IMR-90 (cell line): Measurements from ENCODE around the gene IGLL5. TPM values are rescaled to one million over a fixed set of nuclear protein-coding genes. Genes with fewer than 3 reads are reported as not detected.

Source experiments
- ATAC-seq: fragments of 200-7000 bp; cut with Tn5 transposase; 2 replicates; pipeline ENCODE4 v1.9.1; 2020; ENCODE audit warnings: low read depth, mild to moderate bottlenecking, moderate library complexity
- BruUV-seq: library from RNA; stranded (reverse); fragments of 400-500 nt; replicated peaks from 2 replicates; lab custom pipeline; 2021; lab: Mats Ljungman, UMichigan
- CTCF ChIA-PET: fragments of 300-600 bp; formaldehyde crosslinking; extraction: SDS; loops from one replicate; lab custom pipeline; 2021; ENCODE audit warnings: antibody characterized with exemption; lab: Yijun Ruan, JAX
- POLR2A ChIA-PET: fragments of 300-600 bp; sonication (Branson Sonifier 250); formaldehyde crosslinking; loops from one replicate; lab custom pipeline; 2022; ENCODE audit warnings: antibody characterized with exemption; ENCODE audit not compliant: unreplicated experiment; lab: Charles Lee
- DNase-seq: peaks from one replicate; pipeline ENCODE4 v3.0.0; 2013
- H2AFZ ChIP-seq: replicated peaks from 2 replicates; pipeline ENCODE3; 2013; ENCODE audit warnings: low read length, mild to moderate bottlenecking; ENCODE audit not compliant: poor library complexity
- H2AK5ac ChIP-seq: 2 replicates; pipeline ENCODE4 v1.6.1; 2013; ENCODE audit warnings: low read depth, low read length, inconsistent platforms
- H2AK9ac ChIP-seq: replicated peaks from 2 replicates; pipeline ENCODE3; 2013; ENCODE audit warnings: mild to moderate bottlenecking, low read depth, low read length, moderate library complexity; ENCODE audit not compliant: poor library complexity
- H2BK120ac ChIP-seq: 2 replicates; pipeline ENCODE4 v1.6.1; 2013; ENCODE audit warnings: low read depth, low read length, inconsistent platforms
- H2BK15ac ChIP-seq: 3 replicates; pipeline ENCODE4 v1.6.1; 2013; ENCODE audit warnings: low read depth, low read length, inconsistent platforms
- H2BK20ac ChIP-seq: 2 replicates; pipeline ENCODE4 v1.6.1; 2013; ENCODE audit warnings: low read depth, mild to moderate bottlenecking, inconsistent platforms, low read length, moderate library complexity
- H2BK5ac ChIP-seq: 2 replicates; pipeline ENCODE4 v1.6.1; 2013; ENCODE audit warnings: mild to moderate bottlenecking, low read depth, low read length, inconsistent platforms; ENCODE audit not compliant: poor library complexity, severe bottlenecking
- H3K14ac ChIP-seq: replicated peaks from 2 replicates; pipeline ENCODE4 v1.6.1; 2013; ENCODE audit warnings: low read depth, low read length, inconsistent platforms
- H3K18ac ChIP-seq: 2 replicates; pipeline ENCODE4 v1.6.1; 2013; ENCODE audit warnings: low read depth, low read length, control low read depth
- H3K23ac ChIP-seq: 2 replicates; pipeline ENCODE4 v1.6.1; 2013; ENCODE audit warnings: low read depth, low read length, inconsistent platforms
- H3K27ac ChIP-seq: 2 replicates; pipeline ENCODE4 v1.5.1; 2013; ENCODE audit warnings: mild to moderate bottlenecking, control low read depth, low read length; ENCODE audit not compliant: insufficient read depth
- H3K27me3 ChIP-seq: 2 replicates; pipeline ENCODE4 v1.6.1; 2013; ENCODE audit warnings: low read length; ENCODE audit not compliant: control insufficient read depth, insufficient read depth
- H3K36me3 ChIP-seq: 2 replicates; pipeline ENCODE4 v1.6.1; 2013; ENCODE audit warnings: low read length, mixed read lengths; ENCODE audit not compliant: control insufficient read depth, insufficient read depth
- H3K4ac ChIP-seq: 2 replicates; pipeline ENCODE4 v1.6.1; 2013; ENCODE audit warnings: low read depth, low read length, inconsistent platforms
- H3K4me1 ChIP-seq: 2 replicates; pipeline ENCODE4 v1.6.1; 2013; ENCODE audit warnings: low read length, mixed read lengths; ENCODE audit not compliant: control insufficient read depth, insufficient read depth
- H3K4me2 ChIP-seq: 2 replicates; pipeline ENCODE4 v1.6.1; 2013; ENCODE audit warnings: low read depth, mild to moderate bottlenecking, control low read depth, low read length, moderate library complexity
- H3K4me3 ChIP-seq: 2 replicates; pipeline ENCODE4 v1.5.1; 2013; ENCODE audit warnings: low read depth, mild to moderate bottlenecking, control low read depth, low read length, moderate library complexity; ENCODE audit not compliant: insufficient read depth
- H3K56ac ChIP-seq: 2 replicates; pipeline ENCODE4 v1.6.1; 2013; ENCODE audit warnings: low read length, inconsistent platforms; ENCODE audit not compliant: insufficient read depth; ENCODE audit errors: extremely low read depth
- H3K79me1 ChIP-seq, 2 experiments: 2 replicates each; pipeline ENCODE4 v1.6.1; 2013; ENCODE audit warnings: low read length in 2 of 2, inconsistent platforms in 1 of 2, low read depth in 1 of 2
- H3K9ac ChIP-seq: 2 replicates; pipeline ENCODE4 v1.6.1; 2013; ENCODE audit warnings: low read depth, low read length, control low read depth
- H3K9me1 ChIP-seq: 2 replicates; pipeline ENCODE4 v1.6.1; 2013; ENCODE audit warnings: low read length, inconsistent platforms; ENCODE audit not compliant: insufficient read depth
- H3K9me3 ChIP-seq: 2 replicates; pipeline ENCODE4 v1.6.1; 2013; ENCODE audit warnings: low read length; ENCODE audit not compliant: control insufficient read depth, insufficient read depth
- H4K20me1 ChIP-seq: 2 replicates; pipeline ENCODE4 v1.6.1; 2013; ENCODE audit warnings: low read length, inconsistent platforms; ENCODE audit not compliant: insufficient read depth
- H4K5ac ChIP-seq: 2 replicates; pipeline ENCODE4 v1.6.1; 2013; ENCODE audit warnings: mild to moderate bottlenecking, low read depth, low read length, control low read depth
- H4K8ac ChIP-seq, 2 experiments: 2 replicates each; pipeline ENCODE4 v1.6.1; 2013; ENCODE audit warnings: low read depth in 2 of 2, low read length in 2 of 2, control low read depth in 1 of 2, inconsistent platforms in 1 of 2
- H4K91ac ChIP-seq: 2 replicates; pipeline ENCODE4 v1.6.1; 2013; ENCODE audit warnings: low read depth, low read length, inconsistent platforms; ENCODE audit not compliant: insufficient read depth
- FOS ChIP-seq: fragments of 150-350 bp; IDR thresholded peaks from 2 replicates; pipeline ENCODE4 v1.6.1; 2016; ENCODE audit warnings: low read depth, low read length
- MAZ ChIP-seq: IDR thresholded peaks from 2 replicates; pipeline ENCODE4 v1.6.1; 2012; ENCODE audit warnings: low read depth, mild to moderate bottlenecking, low read length, improper control_type of control experiment, moderate library complexity, borderline replicate concordance
- RAD21 ChIP-seq: IDR thresholded peaks from 2 replicates; pipeline ENCODE4 v1.6.1; 2012; ENCODE audit warnings: low read length, improper control_type of control experiment
- RFX5 ChIP-seq: IDR thresholded peaks from 2 replicates; pipeline ENCODE4 v1.8.0; 2012; ENCODE audit warnings: low read depth, mild to moderate bottlenecking, low read length, moderate library complexity
- WGBS, 2 experiments: methylation state at CpG; one replicate each; pipeline versions ENCODE4 v1.1.5 to v1.1.7; 2013; ENCODE audit warnings: missing lambda C conversion rate in 2 of 2; ENCODE audit not compliant: insufficient read length in 1 of 2; ENCODE audit errors: extremely low coverage in 2 of 2; 5-methylcytosine and 5-hydroxymethylcytosine counted together
- dilution Hi-C: fragments of 300-500 bp; cut with HindIII; formaldehyde crosslinking; loops from one replicate; pipeline ENCODE4 v1.14.3; 2018; ENCODE audit warnings: low sequenced_read_pairs; ENCODE audit not compliant: unreplicated experiment
- in situ Hi-C: fragments of 300-500 bp; cut with MboI; formaldehyde crosslinking; loops from 3 replicates; pipeline ENCODE4 v1.14.3; 2019; ENCODE audit warnings: low sequenced_read_pairs, inconsistent platforms, mixed read lengths
- intact Hi-C: fragments of 100-400 bp; cut with micrococcal nuclease; formaldehyde crosslinking; loops from 2 replicates; pipeline ENCODE4 v1.10.0; 2022
- polyA plus RNA-seq, 3 experiments: library from polyadenylated mRNA; depleted of rRNA; stranded (reverse); fragments of >200 nt; gene quantifications; 2 replicates each; pipeline ENCODE4 v1.2.3, GENCODE V29; 2012; ENCODE audit warnings: low replicate concordance in 1 of 3
- total RNA-seq: library from RNA; depleted of rRNA; stranded (reverse); fragments of >200 nt; gene quantifications from 2 replicates; pipeline ENCODE4 v1.2.3, GENCODE V29; 2012

IGLL5 gene
- total and polyA plus RNA-seq, 2 of the 4 experiments (the other 2 are of a cell fraction): not detected

- Histone ChIP-seq H2BK120ac (no peak overlapping the region), H3K79me1 (no peaks in the 10 kb centered on the region), H3K27ac (no peak overlapping the region), H3K36me3 (no peaks in the 10 kb centered on the region), H3K56ac (no peak overlapping the region), H3K9me3 (no peaks in the 10 kb centered on the region), H3K9me1 (no peaks in the 10 kb centered on the region), H3K4me3 (no peak overlapping the region), H3K9ac (no peak overlapping the region), H3K4me2 (no peak overlapping the region), H4K5ac (no peak overlapping the region), H3K4ac (no peak overlapping the region), H3K18ac (no peak overlapping the region), H3K23ac (no peak overlapping the region), H4K91ac (no peak overlapping the region), H2AK5ac (no peak overlapping the region), H4K8ac (no peak overlapping the region), H3K14ac (no peak overlapping the region), H3K4me1 (no peaks in the 10 kb centered on the region), H2AK9ac (no peak overlapping the region), H2AFZ (no peak overlapping the region), H2BK20ac (no peak overlapping the region), H3K27me3 (peaks cover 17% of the 10 kb centered on the region), H2BK5ac (no peak overlapping the region), H4K20me1 (no peaks in the 10 kb centered on the region), H2BK15ac (no peak overlapping the region)
- no CpG with 5 or more reads among the region's 3 CpGs for WGBS, 2 experiments
- ChIA-PET POLR2A (no interaction called here), CTCF (no interaction called here)
- no peak for DNase-seq
- ATAC-seq: no peak
- intact Hi-C loops (no loop called here), dilution Hi-C loops (no loop called here), in situ Hi-C loops (no loop called here)
- BruUV-seq: no TSS peak
- TF ChIP-seq MAZ (no peak), FOS (no peak), RFX5 (no peak), RAD21 (no peak)
Measured at GRCh38 chr22:22897091-22897490, 9.5 kb downstream of the IGLL5 start.
